ENCODE measurements around the gene ATXN1.

DNA sequence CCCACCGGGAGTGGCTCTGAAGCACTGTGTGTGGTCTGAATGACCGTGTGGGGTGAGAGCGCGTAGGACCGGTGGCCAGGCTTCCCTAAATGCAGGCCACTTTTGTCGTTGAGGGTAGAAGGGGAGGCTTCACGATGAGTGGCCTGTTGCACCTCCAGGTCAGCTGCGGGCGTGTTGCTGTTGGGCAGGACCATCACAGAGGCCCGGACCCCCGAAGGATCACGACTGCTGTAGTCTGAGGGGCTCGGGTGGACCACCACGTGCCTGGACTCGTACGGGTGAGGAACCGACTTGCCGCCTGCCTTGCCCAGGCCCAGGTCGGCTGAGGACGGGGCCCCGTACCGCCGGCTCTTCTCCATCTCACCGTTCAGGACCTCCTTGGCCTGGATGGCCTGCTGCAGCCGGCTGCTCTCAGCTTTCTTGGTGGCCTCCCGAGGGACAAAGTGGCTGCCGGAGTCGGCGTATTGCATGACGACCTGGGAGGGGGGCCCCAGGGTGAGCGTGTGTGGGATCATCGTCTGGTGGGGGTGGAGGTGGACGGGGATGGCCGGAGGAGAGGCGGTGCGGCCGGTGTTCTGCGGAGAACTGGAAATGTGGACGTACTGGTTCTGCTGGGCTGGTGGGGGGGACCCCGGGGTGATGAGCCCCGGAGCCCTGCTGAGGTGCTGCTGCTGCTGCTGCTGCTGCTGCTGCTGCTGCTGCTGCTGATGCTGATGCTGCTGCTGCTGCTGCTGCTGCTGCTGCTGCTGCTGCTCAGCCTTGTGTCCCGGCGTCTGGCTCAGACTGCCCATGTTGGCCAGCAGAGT is 434.1 kb downstream of the ATXN1 start:
- no peak for TF ChIP-seq POLR2A (IDR thresholded peaks at IDR 0.05; ENCODE audit: low read depth)
- no peak for TF ChIP-seq POLR2AphosphoS5 (IDR thresholded peaks at IDR 0.05)
